GM18951 (cell line): Measurements from ENCODE around the gene NDUFB10.

Source experiments
- POLR2A ChIP-seq: IDR thresholded peaks from 4 replicates; pipeline ENCODE4 v1.6.1; 2011; ENCODE audit warnings: mild to moderate bottlenecking; ENCODE audit not compliant: insufficient read length, insufficient read depth; ENCODE audit errors: extremely low read depth
- in situ Hi-C: fragments of 300-500 bp; cut with MboI; formaldehyde crosslinking; loops from one replicate; pipeline ENCODE4 v1.12.0; 2022; ENCODE audit warnings: low sequenced_read_pairs, mixed read lengths, inconsistent platforms; ENCODE audit not compliant: unreplicated experiment

Gene NDUFB10

DNA sequence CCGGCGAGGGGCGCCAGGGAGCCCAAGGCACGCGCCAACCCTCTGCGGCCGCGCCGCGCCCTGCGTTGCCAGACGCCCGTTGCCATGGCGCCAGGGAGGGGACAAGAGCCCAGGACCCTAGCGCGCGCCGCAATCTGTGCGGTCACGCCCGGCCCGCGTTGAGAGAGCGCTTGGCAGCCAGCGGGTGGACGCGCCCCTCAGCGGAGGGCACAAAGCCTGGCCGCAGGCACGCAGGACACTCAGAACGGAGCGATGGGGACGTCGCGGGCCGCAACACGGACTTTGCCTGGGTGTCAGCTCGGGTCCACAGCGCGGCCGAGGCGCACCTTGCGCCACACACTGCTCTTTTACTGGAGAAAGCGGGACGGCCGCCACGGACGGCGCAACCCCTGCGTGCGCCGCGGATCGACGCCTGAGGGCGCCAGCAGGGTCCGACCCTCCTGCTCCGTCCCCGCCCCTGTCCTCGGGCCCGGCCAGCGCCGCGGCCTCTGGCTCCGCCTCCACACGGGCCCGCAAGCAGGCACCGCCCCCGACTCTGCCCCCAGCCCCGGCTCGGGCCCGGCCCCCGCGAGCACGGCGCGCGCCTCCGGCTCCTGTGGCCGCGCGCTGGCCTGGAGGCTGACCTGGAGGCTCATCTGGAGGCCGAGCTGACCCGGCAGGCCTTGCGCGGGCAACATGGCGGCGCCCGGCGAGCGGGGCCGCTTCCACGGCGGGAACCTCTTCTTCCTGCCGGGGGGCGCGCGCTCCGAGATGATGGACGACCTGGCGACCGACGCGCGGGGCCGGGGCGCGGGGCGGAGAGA, 24.4 kb downstream of the NDUFB10 start, which contains the start of gene GFER:
Gene GFER (plus strand): TSS at position 650 of the 803 bp plus-strand sequence. CDS start 26 bp downstream, at position 676.
- peak; percentile 94 for TF ChIP-seq POLR2A
- in situ Hi-C loops, result no loop called here

DNA sequence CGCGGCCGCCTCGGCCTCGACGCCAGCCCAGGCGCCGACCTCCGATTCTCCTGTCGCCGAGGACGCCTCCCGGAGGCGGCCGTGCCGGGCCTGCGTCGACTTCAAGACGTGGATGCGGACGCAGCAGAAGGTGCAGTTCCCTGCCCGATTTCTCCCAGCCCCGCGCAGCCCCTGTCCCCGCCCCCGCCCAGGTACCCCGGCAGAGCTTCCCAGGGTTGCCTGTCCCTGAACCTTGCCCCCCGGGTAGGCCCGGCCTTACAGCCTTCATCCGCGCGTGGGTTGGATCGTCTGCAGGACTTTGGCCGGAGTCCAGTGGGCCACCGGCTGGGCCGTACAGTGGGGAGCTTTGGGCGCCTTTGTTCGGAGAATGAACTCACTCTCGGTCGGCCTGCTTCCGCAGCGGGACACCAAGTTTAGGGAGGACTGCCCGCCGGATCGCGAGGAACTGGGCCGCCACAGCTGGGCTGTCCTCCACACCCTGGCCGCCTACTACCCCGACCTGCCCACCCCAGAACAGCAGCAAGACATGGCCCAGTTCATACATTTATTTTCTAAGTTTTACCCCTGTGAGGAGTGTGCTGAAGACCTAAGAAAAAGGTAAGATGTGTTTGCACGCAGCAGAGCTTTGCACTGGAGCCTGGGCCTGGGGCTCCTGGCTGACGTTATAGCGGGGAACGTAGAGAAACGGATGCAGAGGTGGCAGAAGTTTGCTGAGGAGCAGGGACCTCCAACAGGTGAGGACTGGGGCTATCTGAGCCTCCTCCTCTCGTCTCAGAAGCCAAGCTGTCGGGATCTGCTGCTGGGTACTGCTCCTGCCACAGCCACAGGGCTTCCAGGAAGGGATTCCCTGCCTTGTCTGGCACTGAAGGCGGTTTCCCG, 25.2 kb downstream of the NDUFB10 start:
- in situ Hi-C loops, result no loop called here
- no peak for TF ChIP-seq POLR2A

DNA sequence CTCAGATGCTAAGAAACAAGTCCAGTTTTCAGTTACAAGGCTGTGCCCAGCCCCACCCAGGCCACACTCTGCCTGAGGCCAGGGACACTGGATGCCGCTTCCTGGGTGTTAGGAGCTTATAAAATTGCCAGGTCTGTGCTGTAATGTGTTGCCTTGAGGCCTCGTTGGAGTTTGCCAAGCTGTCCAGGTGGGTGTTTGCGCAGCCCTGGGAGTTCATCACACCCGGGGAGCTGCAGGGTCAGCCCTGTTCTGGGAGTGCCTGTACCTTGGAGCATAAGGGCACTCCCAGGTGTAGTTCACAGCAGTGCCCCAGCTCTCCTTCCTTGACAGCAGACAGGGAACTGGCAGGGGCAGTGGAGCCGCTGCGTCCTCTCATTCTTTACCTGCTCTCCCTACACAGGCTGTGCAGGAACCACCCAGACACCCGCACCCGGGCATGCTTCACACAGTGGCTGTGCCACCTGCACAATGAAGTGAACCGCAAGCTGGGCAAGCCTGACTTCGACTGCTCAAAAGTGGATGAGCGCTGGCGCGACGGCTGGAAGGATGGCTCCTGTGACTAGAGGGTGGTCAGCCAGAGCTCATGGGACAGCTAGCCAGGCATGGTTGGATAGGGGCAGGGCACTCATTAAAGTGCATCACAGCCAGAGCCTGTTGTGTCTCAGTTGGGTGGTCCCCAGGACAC, 26.3 kb downstream of the NDUFB10 start:
- TF ChIP-seq POLR2A, result no peak
- in situ Hi-C loops, result no loop called here

DNA sequence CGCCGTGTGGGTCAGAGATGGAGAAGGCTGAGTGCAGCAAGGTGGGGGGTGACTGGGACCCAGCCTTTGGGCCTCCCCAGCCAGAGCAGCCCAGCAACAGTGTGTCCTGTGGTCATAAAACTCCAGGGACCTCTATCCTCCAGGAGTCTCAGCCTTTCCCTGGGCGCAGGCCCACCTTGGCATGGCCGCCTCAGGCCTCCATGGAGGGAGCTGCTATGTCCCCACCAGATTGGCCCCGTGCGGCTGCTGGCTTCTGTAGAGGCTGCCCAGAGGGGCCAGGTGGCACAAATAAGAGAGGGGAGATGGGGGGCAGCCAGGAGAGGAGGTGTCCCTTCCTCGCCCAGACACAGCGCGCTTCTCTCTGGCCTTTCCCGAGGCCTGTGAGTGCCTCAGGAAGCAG, 27.9 kb downstream of the NDUFB10 start:
- in situ Hi-C loops, result no loop called here
- TF ChIP-seq POLR2A, result no peak

DNA sequence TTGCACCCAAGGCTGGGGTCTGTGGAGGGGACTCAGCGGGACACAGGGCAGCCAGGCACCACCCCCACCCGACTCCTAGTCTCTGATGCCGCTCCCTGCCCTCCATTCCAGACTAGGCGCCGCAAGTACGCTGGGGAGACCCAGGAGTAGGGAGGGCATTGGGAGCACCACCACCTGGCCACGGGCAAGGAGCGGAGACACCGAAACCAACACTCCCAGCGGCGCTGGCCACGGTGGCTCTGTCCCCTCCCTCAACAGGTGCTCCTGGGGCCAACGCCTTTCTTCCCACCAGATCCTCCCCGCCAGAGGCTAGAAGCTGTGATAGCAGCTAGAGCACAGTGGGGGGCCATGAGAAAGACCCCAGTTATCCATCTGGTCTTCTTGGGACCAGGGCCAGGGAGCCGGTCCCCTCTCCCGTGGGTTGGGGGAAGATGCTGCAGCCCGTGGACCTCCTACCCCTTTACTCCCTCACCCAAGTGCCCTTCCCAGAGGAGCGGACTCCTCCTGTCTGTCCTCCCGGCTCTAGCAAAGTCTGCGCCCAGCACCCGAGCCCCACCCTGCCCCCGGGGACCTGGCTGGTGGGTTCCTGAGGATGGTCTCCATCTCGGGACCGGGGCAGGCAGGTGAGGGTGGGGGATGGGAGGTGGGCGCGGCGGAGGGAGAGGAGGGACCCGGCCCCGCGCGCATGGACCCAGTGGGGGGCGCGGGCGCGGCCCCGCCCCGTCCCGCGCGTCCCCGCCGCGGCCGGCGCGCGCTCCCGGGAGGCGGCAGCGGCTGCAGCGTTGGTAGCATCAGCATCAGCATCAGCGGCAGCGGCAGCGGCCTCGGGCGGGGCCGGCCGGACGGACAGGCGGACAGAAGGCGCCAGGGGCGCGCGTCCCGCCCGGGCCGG, 30.1 kb downstream of the NDUFB10 start, which contains the start of gene SYNGR3:
Gene SYNGR3 (plus strand): TSS at position 762 of the 892 bp plus-strand sequence. CDS start 133 bp downstream, outside the sequence.
- no peak for TF ChIP-seq POLR2A
- in situ Hi-C loops, result no loop called here

- TF ChIP-seq POLR2A, result no peak
- in situ Hi-C loops, result no loop called here
Measured at GRCh38 chr16:1990101-1990350, 30.7 kb downstream of the NDUFB10 start.

DNA sequence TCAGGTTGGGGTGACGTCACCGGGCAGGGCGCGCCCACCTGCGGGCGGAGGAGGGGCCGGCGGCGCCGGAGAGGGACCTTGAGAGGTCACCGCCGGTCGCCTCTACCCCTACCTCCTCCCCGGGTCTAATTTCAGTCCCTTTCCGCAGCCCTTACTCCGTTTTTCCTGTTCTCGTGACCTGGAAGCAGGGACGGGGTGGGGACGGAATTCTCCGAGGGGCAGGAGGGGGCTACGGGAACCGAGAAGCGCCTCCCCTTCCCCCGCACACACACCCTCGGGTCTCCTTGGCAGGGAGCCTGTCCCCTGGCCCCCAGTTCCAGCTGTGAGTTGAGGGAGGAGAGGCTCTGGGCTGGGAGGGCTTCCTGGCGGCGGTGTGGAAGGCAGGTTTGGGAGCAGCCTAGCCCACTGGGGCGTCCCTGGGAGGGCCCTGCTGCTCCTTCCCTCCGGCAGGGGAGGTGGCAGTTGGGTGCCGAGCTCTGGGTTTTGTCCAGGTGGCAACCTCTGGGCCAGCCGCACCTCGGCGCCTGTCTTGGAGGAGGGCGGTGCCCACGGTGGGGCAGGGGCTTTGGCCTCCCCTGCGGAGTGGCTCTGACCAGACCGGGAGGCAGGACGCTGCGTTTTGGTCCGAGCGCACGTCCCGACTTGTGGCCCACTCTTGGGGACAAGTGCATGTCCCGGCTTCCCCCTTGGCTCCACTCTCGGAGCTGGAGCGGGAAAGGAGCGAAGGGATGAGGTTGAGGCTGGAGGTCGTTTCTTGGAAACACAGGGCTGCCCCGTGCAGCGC, 31.2 kb downstream of the NDUFB10 start:
- TF ChIP-seq POLR2A, result no peak
- in situ Hi-C loops, result no loop called here

DNA sequence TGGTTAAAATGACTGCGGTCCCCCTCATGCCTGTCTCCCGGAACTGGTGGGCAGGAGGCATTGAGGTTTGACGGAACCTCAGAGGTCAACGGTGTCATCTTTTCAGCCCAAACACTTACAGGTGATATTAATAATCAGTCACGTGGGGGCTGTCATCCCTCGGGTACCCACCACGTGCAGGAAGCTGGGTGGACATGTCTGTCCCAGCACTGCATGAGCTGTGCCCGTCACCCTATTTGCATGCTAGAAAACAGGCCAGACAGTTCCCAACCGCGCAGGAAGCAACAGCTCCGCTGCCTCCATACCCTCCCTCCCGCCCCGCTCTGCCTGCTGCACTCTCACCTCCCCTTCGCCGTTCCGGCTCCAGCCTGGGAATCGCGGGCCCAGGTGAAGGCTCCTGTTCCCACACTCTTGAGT, 31.8 kb downstream of the NDUFB10 start:
- in situ Hi-C loops, result no loop called here
- peak; percentile 36 for TF ChIP-seq POLR2A

DNA sequence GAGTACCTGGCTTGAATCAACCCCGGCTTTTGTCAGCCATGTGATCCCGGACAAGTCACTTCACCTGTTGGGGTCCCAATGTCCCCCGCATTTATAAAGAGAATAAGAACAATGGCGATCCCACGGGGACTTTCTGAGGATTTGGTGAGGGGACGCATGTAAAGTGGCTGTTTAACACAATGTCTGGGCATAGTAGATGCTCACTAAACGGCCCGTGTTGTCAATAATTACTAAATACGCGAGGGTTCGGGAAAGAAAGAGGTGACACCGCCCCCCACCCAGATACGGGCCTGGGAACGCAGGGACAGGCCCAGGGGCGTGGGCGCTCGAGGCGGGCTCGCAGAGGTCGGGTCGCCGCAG, 32.2 kb downstream of the NDUFB10 start:
- TF ChIP-seq POLR2A, result no peak
- in situ Hi-C loops, result no loop called here

GRCh38 chr16:1991948-1992703, 32.8 kb downstream of the NDUFB10 start:
- in situ Hi-C loops, result no loop called here
- TF ChIP-seq POLR2A, result peak; percentile 68

GRCh38 chr16:1992704-1993317, 33.5 kb downstream of the NDUFB10 start:
- TF ChIP-seq POLR2A, result no peak
- in situ Hi-C loops, result no loop called here

DNA sequence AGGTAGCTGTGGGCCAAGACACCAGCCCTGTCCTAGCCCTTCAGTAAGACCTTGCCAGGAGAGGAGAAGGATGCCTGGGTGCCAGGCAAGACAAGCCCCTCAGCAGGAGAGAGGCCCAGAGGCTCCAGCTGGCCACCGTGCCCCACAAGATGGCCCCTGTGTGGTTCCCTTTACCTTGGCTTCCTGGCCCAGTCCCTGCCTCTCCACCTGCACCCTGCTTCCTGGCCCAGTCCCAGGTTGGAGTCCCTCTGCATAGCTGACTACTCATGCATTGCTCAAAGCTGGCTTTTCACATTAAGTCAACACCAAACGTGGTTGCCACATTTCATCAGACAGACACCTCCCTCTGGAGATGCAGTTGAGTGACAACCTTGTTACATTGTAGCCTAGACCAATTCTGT, 34.4 kb downstream of the NDUFB10 start:
- in situ Hi-C loops, result no loop called here
- no peak for TF ChIP-seq POLR2A
